Nephron progenitor cell (in vitro differentiated cells): ENCODE data around the gene RUNX2.

ENCODE experiments used
- DNase-seq: peaks from one replicate; pipeline ENCODE4 v3.0.0; 2021
- H3K27ac Mint-ChIP-seq: 2 replicates; pipeline ENCODE4 v1.8.0; 2021; ENCODE audit warnings: mild to moderate bottlenecking, moderate library complexity, mixed read lengths
- H3K27me3 Mint-ChIP-seq: 2 replicates; pipeline ENCODE4 v1.8.0; 2021; ENCODE audit warnings: mild to moderate bottlenecking, low read depth, mixed read lengths; ENCODE audit not compliant: poor library complexity
- H3K36me3 Mint-ChIP-seq: 2 replicates; pipeline ENCODE4 v1.8.0; 2021; ENCODE audit warnings: low read depth, mixed read lengths
- H3K4me1 Mint-ChIP-seq: 2 replicates; pipeline ENCODE4 v1.8.0; 2021; ENCODE audit warnings: mixed read lengths
- H3K4me3 Mint-ChIP-seq: 2 replicates; pipeline ENCODE4 v1.8.0; 2021; ENCODE audit warnings: mild to moderate bottlenecking, moderate library complexity, mixed read lengths
- H3K9me3 Mint-ChIP-seq: 2 replicates; pipeline ENCODE4 v1.8.0; 2021; ENCODE audit warnings: mild to moderate bottlenecking, moderate library complexity, mixed read lengths
- CTCF ChIP-seq: fragments of 200-600 bp; sonication (generic); IDR thresholded peaks from 2 replicates; pipeline ENCODE4 v1.5.0; 2021; ENCODE audit warnings: antibody characterized with exemption

Gene RUNX2

GRCh38 chr6:45710304-45710821, 382.2 kb downstream of the RUNX2 start:
- peaks cover 22% of the 10 kb centered on the region for H3K4me1 Mint-ChIP-seq
- H3K27ac Mint-ChIP-seq, result no peak overlapping the region
- no peaks in the 10 kb centered on the region for H3K36me3 Mint-ChIP-seq
- DNase-seq, result no peak
- H3K27me3 Mint-ChIP-seq, result peaks cover 3% of the 10 kb centered on the region
- no peaks in the 10 kb centered on the region for H3K9me3 Mint-ChIP-seq
- H3K4me3 Mint-ChIP-seq, result no peak overlapping the region
- TF ChIP-seq CTCF, result no peak

- Mint-ChIP-seq H3K9me3 (no peaks in the 10 kb centered on the region), H3K27me3 (peaks cover 3% of the 10 kb centered on the region), H3K4me1 (peaks cover 33% of the 10 kb centered on the region), H3K36me3 (no peaks in the 10 kb centered on the region), H3K27ac (no peak overlapping the region), H3K4me3 (no peak overlapping the region)
- DNase-seq, result no peak
- TF ChIP-seq CTCF, result no peak
Measured at GRCh38 chr6:45712076-45712475, 383.9 kb downstream of the RUNX2 start.

GRCh38 chr6:45712786-45713185, 384.7 kb downstream of the RUNX2 start:
- no peak for TF ChIP-seq CTCF
- no peak overlapping the region for H3K4me3 Mint-ChIP-seq
- DNase-seq, result no peak
- H3K36me3 Mint-ChIP-seq, result no peaks in the 10 kb centered on the region
- peaks cover 3% of the 10 kb centered on the region for H3K27me3 Mint-ChIP-seq
- no peaks in the 10 kb centered on the region for H3K9me3 Mint-ChIP-seq
- H3K27ac Mint-ChIP-seq, result no peak overlapping the region
- peaks cover 40% of the 10 kb centered on the region for H3K4me1 Mint-ChIP-seq
